H9 (cell line): ENCODE measurements around the gene TDRD1. TPM values are rescaled to one million over a fixed set of nuclear protein-coding genes. Genes with fewer than 3 reads are reported as not detected.

Experiments used
- DNase-seq: peaks from one replicate; pipeline ENCODE4 v3.0.0-alpha.2; 2017
- H2AFZ ChIP-seq: one replicate; pipeline ENCODE4 v1.6.1; 2013; ENCODE audit warnings: mild to moderate bottlenecking, low read length, control low read depth, moderate library complexity
- H2AK5ac ChIP-seq: 2 replicates; pipeline ENCODE4 v1.6.1; 2013; ENCODE audit warnings: low read length, control low read depth, mixed read lengths; ENCODE audit not compliant: insufficient read length
- H2BK120ac ChIP-seq: one replicate; pipeline ENCODE4 v1.6.1; 2013; ENCODE audit warnings: low read depth, mild to moderate bottlenecking, low read length, control low read depth, inconsistent platforms; ENCODE audit not compliant: poor library complexity, severe bottlenecking
- H2BK12ac ChIP-seq: 2 replicates; pipeline ENCODE4 v1.6.1; 2013; ENCODE audit warnings: low read length, control low read depth, mixed read lengths, low read depth; ENCODE audit not compliant: insufficient read length
- H2BK15ac ChIP-seq: 2 replicates; pipeline ENCODE4 v1.6.1; 2013; ENCODE audit warnings: low read depth, low read length, control low read depth
- H2BK20ac ChIP-seq: one replicate; pipeline ENCODE4 v1.6.1; 2013; ENCODE audit warnings: low read depth, mild to moderate bottlenecking, low read length, control low read depth, inconsistent platforms; ENCODE audit not compliant: poor library complexity, severe bottlenecking
- H2BK5ac ChIP-seq: 2 replicates; pipeline ENCODE4 v1.6.1; 2013; ENCODE audit warnings: low read length, control low read depth, mixed read lengths; ENCODE audit not compliant: insufficient read length
- H3K14ac ChIP-seq: 2 replicates; pipeline ENCODE4 v1.6.1; 2013; ENCODE audit warnings: low read length, control low read depth; ENCODE audit not compliant: insufficient read depth
- H3K18ac ChIP-seq: 2 replicates; pipeline ENCODE4 v1.6.1; 2013; ENCODE audit warnings: low read depth, mild to moderate bottlenecking, mixed read lengths, low read length, control low read depth; ENCODE audit not compliant: insufficient read length
- H3K23ac ChIP-seq: 2 replicates; pipeline ENCODE4 v1.6.1; 2013; ENCODE audit warnings: low read length, control low read depth, mixed read lengths, low read depth; ENCODE audit not compliant: insufficient read length
- H3K23me2 ChIP-seq: 2 replicates; pipeline ENCODE4 v1.6.1; 2013; ENCODE audit warnings: low read depth, mild to moderate bottlenecking, mixed read lengths, low read length, control low read depth; ENCODE audit not compliant: insufficient read length, poor library complexity, severe bottlenecking
- H3K27ac ChIP-seq: 2 replicates; pipeline ENCODE4 v1.5.1; 2013; ENCODE audit warnings: low read length, control low read depth, mixed read lengths, low read depth; ENCODE audit not compliant: insufficient read length
- H3K27me3 ChIP-seq: 2 replicates; pipeline ENCODE4 v1.6.1; 2013; ENCODE audit warnings: low read length, control low read depth, inconsistent platforms; ENCODE audit not compliant: insufficient read depth
- H3K4ac ChIP-seq: 2 replicates; pipeline ENCODE4 v1.6.1; 2013; ENCODE audit warnings: low read depth, mild to moderate bottlenecking, control low read depth, inconsistent platforms, low read length, moderate library complexity
- H3K4me1 ChIP-seq: 2 replicates; pipeline ENCODE4 v1.6.1; 2013; ENCODE audit warnings: low read length, control low read depth, inconsistent platforms; ENCODE audit not compliant: insufficient read depth
- H3K4me2 ChIP-seq: 2 replicates; pipeline ENCODE4 v1.6.1; 2013; ENCODE audit warnings: low read length, control low read depth, mixed read lengths; ENCODE audit not compliant: insufficient read length, insufficient read depth
- H3K56ac ChIP-seq: 2 replicates; pipeline ENCODE4 v1.6.1; 2013; ENCODE audit warnings: low read depth, mild to moderate bottlenecking, mixed read lengths, low read length, control low read depth; ENCODE audit not compliant: insufficient read length
- H3K79me1 ChIP-seq: 2 replicates; pipeline ENCODE4 v1.6.1; 2013; ENCODE audit warnings: low read depth, mild to moderate bottlenecking, moderate library complexity, low read length, control low read depth, inconsistent platforms; ENCODE audit not compliant: insufficient read depth, poor library complexity, severe bottlenecking
- H3K79me2 ChIP-seq: 2 replicates; pipeline ENCODE4 v1.6.1; 2013; ENCODE audit warnings: low read length, control low read depth, inconsistent platforms; ENCODE audit not compliant: insufficient read depth
- H3K9ac ChIP-seq: 2 replicates; pipeline ENCODE4 v1.6.1; 2013; ENCODE audit warnings: low read length, control low read depth, mixed read lengths; ENCODE audit not compliant: insufficient read length; ENCODE audit errors: extremely low read depth
- H3K9me3 ChIP-seq: one replicate; pipeline ENCODE4 v1.6.1; 2013; ENCODE audit warnings: low read depth, low read length, inconsistent platforms; ENCODE audit not compliant: control insufficient read depth
- H3T11ph ChIP-seq: one replicate; pipeline ENCODE4 v1.6.1; 2013; ENCODE audit warnings: mild to moderate bottlenecking, low read length, control low read depth, inconsistent platforms
- H4K20me1 ChIP-seq: one replicate; pipeline ENCODE4 v1.6.1; 2013; ENCODE audit not compliant: control insufficient read depth, insufficient read length, insufficient read depth
- H4K5ac ChIP-seq: 2 replicates; pipeline ENCODE4 v1.6.1; 2013; ENCODE audit warnings: low read depth, mild to moderate bottlenecking, mixed read lengths, low read length, control low read depth; ENCODE audit not compliant: insufficient read length
- H4K8ac ChIP-seq: replicated peaks from 2 replicates; pipeline ENCODE4 v1.6.1; 2013; ENCODE audit warnings: low read length, control low read depth, mixed read lengths, low read depth; ENCODE audit not compliant: insufficient read length
- H4K91ac ChIP-seq: 2 replicates; pipeline ENCODE4 v1.6.1; 2013; ENCODE audit warnings: low read depth, mild to moderate bottlenecking, moderate library complexity, mixed read lengths, low read length, control low read depth; ENCODE audit not compliant: insufficient read length
- H3K27ac Mint-ChIP-seq, 3 experiments: 2 replicates in 2 of 3; 3 replicates in 1 of 3; pipeline ENCODE4 v1.8.0; 2020 to 2021; ENCODE audit warnings: mixed read lengths in 3 of 3, mild to moderate bottlenecking in 1 of 3, moderate library complexity in 1 of 3
- H3K27me3 Mint-ChIP-seq: 2 replicates; pipeline ENCODE4 v1.8.0; 2021; ENCODE audit warnings: low read depth, mild to moderate bottlenecking, moderate library complexity, mixed read lengths
- H3K36me3 Mint-ChIP-seq, 3 experiments: 2 replicates in 2 of 3; 3 replicates in 1 of 3; pipeline ENCODE4 v1.8.0; 2020 to 2021; ENCODE audit warnings: low read depth in 3 of 3, mixed read lengths in 3 of 3; ENCODE audit not compliant: insufficient read depth in 1 of 3
- H3K4me1 Mint-ChIP-seq, 2 experiments: 2 replicates each; pipeline ENCODE4 v1.8.0; 2020; ENCODE audit warnings: mixed read lengths in 2 of 2
- H3K4me3 Mint-ChIP-seq, 2 experiments: 2 replicates in 1 of 2; 3 replicates in 1 of 2; pipeline ENCODE4 v1.8.0; 2020 to 2021; ENCODE audit warnings: mild to moderate bottlenecking in 2 of 2, mixed read lengths in 2 of 2, moderate library complexity in 1 of 2
- H3K9me3 Mint-ChIP-seq, 2 experiments: 2 replicates in 1 of 2; 3 replicates in 1 of 2; pipeline ENCODE4 v1.8.0; 2020; ENCODE audit warnings: mild to moderate bottlenecking in 2 of 2, mixed read lengths in 2 of 2, moderate library complexity in 1 of 2
- WGBS: extraction: QIAGEN DNeasy Blood & Tissue Kit; methylation state at CpG from one replicate; pipeline ENCODE4 v1.1.7; 2013; ENCODE audit warnings: missing lambda C conversion rate, low lambda C conversion rate, mixed read lengths; ENCODE audit not compliant: insufficient read length; ENCODE audit errors: extremely low coverage; 5-methylcytosine and 5-hydroxymethylcytosine counted together
- total RNA-seq: library from RNA; stranded (reverse); gene quantifications from 2 replicates; pipeline ENCODE4 v1.2.1, GENCODE V29; 2021
- TF ChIP-seq, protein P1 (sequence below): fragments of 200-600 bp; sonication (generic); conservative IDR thresholded peaks from 3 replicates; pipeline ENCODE4 v1.8.0; 2021; ENCODE audit warnings: antibody characterized with exemption, mild to moderate bottlenecking

The TDRD1 gene
- total RNA-seq, 1 experiment from 2014 or later = 0.15 TPM

DNA sequence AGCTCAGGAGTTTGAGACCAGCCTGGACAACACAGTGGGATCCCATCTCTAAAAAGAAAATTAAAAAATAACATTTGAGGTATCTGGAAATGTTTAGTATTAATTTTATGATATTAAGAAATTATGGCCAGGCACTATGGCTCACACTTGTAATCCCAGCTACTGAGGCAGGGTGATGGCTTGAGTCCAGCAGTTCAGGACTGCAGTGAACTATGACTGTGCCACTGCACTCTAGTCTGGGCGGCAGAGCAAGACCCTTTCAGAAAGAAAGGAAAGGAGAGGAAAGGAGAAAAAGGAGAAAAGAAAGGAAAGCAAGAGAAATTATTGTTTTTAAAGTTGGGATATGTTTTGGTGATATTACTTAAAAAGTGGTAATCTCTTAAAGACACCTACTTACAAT, 2.6 kb upstream of the TDRD1 start:
- Histone ChIP-seq H2BK15ac (no peak overlapping the region), H2BK120ac (no peak overlapping the region), H3K23ac (no peak overlapping the region), H2BK5ac (no peak overlapping the region), H4K5ac (no peak overlapping the region), H3K4ac (no peak overlapping the region), H3K23me2 (no peaks in the 10 kb centered on the region), H3K27me3 (no peaks in the 10 kb centered on the region), H3K79me1 (no peaks in the 10 kb centered on the region), H3K9me3 (no peaks in the 10 kb centered on the region), H4K8ac (no peak overlapping the region), H3K9ac (no peak overlapping the region), H4K20me1 (no peaks in the 10 kb centered on the region), H3K27ac (no peak overlapping the region), H3K4me1 (no peaks in the 10 kb centered on the region; the same call in 1 of the 2 replicates), H2BK12ac (no peak overlapping the region), H3K56ac (no peak overlapping the region), H2AFZ (no peak overlapping the region), H2BK20ac (no peak overlapping the region), H3K18ac (no peak overlapping the region), H2AK5ac (no peak overlapping the region), H3K14ac (no peak overlapping the region), H3T11ph (no peak overlapping the region), H3K79me2 (peaks cover 13% of the 10 kb centered on the region; the same call in 1 of the 2 replicates), H3K4me2 (no peak overlapping the region), H4K91ac (no peak overlapping the region)
- peaks cover 5% of the 10 kb centered on the region for H3K27me3 Mint-ChIP-seq
- H3K9me3 Mint-ChIP-seq = no peaks in the 10 kb centered on the region
- peaks cover 0 to 4% (median 0%) of the 10 kb centered on the region in 3 experiments; a peak in 1 of 7 replicates for H3K36me3 Mint-ChIP-seq
- peaks cover 30 to 33% of the 10 kb centered on the region in 2 experiments for H3K4me1 Mint-ChIP-seq
- H3K27ac Mint-ChIP-seq = no peak overlapping the region
- no CpG with 5 or more reads among the region's 1 CpG for WGBS
- H3K4me3 Mint-ChIP-seq = no peak overlapping the region
- no peak for DNase-seq
- TF ChIP-seq, protein P1, sequence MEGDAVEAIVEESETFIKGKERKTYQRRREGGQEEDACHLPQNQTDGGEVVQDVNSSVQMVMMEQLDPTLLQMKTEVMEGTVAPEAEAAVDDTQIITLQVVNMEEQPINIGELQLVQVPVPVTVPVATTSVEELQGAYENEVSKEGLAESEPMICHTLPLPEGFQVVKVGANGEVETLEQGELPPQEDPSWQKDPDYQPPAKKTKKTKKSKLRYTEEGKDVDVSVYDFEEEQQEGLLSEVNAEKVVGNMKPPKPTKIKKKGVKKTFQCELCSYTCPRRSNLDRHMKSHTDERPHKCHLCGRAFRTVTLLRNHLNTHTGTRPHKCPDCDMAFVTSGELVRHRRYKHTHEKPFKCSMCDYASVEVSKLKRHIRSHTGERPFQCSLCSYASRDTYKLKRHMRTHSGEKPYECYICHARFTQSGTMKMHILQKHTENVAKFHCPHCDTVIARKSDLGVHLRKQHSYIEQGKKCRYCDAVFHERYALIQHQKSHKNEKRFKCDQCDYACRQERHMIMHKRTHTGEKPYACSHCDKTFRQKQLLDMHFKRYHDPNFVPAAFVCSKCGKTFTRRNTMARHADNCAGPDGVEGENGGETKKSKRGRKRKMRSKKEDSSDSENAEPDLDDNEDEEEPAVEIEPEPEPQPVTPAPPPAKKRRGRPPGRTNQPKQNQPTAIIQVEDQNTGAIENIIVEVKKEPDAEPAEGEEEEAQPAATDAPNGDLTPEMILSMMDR = no peak
